ENCODE results near the gene SSTR5.
A peak's percentile ranks its signal among the peaks of the same experiment; 100 is the strongest.

Gene SSTR5

DNA sequence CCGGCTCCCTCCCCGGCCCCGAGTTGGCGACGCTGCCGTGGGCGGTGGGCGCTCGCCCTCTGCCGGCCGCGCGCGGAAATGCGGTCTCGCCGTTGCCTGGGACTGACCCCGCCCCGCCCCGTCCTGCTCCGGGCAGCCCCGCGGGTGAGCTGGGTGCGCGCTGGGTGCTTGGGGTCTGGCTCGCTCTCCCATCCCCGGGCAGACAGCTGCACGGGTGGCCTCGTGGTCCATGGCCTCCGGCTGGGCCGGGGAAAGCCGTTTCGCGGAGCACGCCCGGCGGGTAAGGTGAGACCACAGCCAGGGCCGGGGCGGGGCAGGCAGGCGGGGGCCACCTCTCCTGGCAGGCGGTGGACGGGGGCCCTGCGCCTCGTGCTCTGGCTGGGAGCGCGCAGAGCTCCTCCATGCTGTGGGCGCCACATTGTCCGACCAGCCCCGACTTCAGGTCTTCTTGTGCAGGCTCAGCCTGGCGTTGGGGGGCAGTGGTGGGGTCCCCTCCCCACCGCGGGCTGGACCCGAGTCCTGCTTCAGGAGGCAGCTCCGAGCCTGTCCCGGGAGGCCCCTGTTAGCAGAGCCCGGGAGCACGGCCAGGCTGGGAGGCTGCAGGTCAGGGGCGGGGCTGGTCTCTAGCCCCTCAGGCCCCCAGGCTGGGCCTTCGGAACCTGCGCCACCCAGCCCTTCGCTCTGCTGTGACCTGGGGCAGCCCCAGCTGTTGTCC lies 30.5 kb downstream of the SSTR5 start:
- DNase-seq (ENCODE audit: low spot score), result peak; percentile 29

DNA sequence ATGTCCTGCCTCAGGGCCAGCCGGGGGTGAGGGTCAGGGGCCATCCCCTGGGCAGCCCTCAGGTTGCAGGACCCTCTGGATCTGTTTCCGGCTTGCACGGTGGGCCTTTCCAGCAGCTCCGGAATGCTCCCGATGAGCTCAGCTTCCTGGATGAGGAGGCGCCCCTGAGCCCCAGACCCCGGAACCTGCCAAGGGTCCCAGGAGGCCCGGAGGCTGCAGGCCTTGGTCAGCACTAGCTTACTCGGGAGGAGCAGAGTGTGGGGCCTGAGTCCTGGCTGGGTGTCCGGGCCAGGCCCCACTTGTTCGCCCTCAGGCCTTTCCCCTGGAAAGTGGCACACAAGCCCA lies 31.1 kb downstream of the SSTR5 start:
- DNase-seq (ENCODE audit: low spot score), result no peak

DNA sequence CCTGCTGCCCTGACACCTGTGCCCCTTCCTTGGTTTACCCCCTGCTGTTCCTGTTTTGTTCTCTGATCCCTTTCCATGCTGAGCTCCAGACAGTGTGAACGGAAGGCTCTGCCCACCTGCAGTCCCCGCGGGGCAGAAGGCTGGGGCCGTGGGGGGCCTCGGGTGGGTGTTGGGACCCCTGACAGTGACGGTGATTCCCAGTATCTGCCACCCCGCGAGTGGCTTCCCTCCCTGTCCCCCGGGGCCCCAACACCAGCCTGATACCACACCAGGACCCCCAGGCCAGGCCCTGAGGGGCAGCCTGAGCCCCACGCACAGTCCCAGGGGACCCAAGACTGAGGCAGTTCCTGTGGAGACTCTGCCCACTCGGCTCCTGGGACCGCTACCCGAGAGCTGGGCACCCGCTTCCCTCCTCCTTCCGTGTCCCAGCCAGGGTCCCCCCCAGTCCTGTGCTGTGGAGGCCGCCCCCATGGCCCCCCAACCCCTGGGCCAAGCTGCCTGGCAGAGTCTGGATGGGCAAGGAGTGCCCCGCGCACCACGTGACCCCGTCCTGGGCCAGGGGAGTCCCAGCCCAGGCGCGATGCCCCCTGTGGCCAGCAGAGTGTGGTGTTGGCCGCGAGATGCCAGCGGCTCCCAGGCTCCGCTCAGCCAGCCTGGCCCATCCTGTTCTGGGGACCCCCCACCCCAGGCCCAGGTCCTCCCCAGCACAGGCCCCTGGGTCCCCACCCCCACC lies 33.5 kb downstream of the SSTR5 start:
- DNase-seq (ENCODE audit: low spot score), result peak; percentile 53

DNA sequence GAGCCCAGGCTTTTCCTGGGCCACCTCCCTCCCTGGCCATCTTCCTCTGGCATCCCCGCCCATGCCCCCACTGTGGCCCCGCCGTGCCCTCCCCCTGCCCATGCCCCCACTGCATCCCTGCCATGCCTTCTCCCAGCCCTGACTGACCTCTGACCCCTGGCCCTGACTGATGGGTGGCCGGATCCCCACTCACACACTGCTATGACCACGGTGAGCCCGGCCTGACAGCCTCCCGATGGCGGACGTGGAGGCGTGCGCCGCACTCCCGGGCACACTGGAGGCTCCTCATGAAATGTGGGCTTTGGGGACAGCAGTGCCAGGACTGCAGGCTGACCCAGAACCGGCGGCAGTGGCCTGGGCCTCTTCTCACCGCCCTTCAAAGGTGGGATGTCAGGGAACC lies 34.1 kb downstream of the SSTR5 start:
- no peak for DNase-seq (ENCODE audit: low spot score)

DNA sequence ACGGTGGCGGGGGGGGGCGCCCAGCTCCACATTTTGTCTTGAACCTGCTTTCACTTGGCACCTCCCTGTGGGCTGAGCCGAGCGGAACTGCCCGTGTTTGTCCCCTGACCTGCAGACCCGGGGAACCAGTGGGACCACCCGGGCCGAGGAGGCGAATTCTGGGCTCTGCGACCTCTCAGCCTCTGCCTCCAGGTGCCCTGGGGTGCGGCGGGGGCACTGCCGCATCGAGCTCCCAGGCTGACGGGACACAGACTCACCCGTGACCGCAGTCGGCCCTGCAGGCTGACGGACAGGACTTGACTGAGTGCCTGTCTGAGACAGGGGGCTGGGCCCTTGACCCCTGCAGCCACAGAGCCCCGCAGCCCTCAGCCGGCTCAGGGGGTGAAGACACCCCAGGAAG lies 34.6 kb downstream of the SSTR5 start:
- no peak for DNase-seq (ENCODE audit: low spot score)

DNA sequence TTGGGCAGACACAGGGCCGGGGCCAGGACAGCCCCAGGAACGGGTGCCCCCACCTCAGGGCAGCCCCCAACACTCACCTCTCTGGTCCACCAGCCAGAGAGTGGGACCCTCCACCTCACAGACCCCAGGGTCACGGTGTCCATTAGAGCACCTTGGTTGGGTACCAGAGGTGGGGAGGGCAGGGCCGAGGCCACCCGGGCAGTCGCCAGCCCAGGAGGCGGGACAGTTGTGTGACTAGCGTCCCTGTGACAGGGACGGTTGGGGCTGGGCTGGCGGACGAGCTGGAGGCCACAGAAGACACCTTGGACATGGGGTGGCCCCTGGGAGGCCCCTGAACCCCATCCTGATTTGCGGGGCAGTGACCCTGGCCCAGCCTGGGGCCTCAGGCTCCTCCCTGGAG lies 35.2 kb downstream of the SSTR5 start:
- DNase-seq (ENCODE audit: low spot score), result no peak

DNA sequence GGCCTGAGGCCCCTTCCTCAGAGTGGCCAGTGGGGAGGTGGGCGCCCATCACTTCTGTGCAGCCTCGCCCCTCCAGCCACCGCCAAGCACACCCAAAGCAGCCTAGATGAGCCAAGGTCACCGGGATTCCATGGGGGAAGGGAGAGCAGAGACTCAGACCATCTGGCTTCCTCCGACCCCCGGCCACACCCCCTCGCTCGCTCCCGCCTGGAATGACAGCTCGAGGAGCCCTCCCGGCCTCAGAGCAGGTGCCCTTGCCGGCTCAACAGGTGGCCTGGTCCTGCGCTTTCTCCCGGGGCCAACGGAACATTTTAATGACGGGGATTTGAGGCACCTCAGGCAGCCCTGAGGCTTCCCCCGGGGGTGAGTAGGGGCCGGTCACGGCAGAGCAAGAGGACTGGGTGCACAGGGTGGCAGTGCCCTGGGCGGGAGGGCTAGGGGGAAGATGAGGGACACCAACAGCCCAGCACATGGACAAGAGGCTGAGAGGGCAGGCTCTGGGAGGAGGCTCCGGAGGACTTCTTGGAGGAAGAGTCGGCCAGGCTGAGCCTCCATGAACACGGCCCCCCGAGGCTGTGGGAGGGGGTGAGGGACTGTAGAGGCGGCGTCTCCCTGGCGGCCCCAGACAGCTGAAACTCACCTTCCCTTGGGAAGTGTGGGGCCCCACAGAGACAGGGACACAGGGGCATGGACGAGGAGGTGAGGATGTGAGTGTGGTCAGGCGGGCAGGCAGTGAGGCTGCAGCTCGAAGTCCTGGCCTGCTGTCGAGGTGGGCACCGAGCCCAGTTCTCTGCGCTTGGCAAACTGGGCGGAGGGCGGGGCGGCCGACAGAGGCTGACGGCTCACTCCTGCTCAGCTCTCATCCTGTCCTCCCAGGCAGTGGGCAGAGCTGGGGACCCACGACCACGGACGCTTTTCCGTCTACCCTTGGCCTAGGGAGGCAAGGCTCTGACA lies 36.0 kb downstream of the SSTR5 start:
- no peak for DNase-seq (ENCODE audit: low spot score)

DNA sequence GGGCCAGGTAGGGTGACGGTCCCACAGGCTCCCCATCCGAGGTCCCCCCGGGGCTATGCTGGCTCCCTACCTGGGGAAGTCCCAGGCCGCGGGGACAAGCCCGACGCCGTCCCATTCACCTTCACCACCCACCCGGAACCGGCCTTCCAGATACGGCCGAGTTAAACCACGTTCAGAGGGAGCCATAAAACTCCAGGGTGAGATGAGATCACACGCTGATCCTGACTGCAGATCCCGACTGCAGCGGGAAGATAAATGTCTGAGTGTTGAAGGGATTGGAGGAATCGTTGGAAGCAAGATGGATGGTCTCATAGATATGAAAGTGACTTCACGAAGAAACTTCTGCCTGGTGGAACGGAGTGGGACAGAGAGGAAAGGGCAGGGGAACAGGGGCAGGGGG lies 37.1 kb downstream of the SSTR5 start:
- no peak for DNase-seq (ENCODE audit: low spot score)

DNA sequence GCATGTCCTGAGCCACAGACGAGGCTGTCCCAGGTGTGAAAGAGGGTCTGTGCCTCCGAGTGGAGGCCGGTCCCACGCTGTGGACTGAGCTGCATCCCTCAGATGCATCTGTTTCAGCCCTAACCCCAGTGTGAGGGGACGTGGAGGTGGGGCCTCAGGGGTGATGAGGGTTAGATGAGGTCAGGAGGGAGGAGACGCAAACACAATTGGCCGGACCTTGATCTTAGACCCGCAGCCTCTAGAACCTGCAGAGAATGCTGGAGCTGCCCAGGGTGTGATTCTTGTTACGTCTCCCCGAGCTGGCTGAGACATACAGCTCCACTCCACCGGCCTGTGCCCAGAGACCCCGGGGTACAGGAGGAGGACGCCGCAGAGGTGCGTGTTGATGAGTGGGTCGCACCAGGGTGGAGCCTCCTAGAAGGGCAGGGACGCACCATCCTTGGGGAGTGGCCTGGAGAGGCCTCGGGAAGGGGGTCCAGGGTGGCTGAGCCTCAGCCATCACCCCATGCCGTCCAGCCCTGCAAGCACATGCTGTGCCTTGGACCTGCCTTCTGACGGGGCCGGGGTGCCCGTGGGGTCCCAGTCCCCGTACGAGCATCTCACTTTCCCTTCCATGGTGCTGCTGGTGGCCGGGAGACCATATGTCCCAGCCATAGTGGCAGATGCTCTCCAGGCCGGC lies 40.1 kb downstream of the SSTR5 start:
- DNase-seq (ENCODE audit: low spot score), result no peak

DNA sequence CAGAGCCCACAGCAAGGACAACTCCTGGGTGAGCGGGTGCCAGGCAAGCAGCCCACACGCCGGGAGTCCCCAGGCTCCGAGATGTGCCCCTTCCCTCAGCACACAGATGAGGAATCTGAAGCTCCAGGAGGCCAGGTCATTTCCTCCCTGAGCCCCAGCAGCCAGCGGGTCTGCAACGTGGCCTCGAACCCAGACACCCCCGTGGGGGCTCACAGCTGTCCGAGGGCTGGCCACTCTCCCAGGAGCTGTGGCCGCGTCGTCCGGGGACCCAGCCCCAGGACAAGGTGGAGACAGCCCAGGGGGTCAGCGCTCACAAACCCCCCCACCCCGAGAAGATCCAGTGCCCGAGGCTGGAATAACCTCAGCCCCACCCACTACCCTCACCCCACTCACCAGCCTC lies 40.9 kb downstream of the SSTR5 start:
- no peak for DNase-seq (ENCODE audit: low spot score)

DNA sequence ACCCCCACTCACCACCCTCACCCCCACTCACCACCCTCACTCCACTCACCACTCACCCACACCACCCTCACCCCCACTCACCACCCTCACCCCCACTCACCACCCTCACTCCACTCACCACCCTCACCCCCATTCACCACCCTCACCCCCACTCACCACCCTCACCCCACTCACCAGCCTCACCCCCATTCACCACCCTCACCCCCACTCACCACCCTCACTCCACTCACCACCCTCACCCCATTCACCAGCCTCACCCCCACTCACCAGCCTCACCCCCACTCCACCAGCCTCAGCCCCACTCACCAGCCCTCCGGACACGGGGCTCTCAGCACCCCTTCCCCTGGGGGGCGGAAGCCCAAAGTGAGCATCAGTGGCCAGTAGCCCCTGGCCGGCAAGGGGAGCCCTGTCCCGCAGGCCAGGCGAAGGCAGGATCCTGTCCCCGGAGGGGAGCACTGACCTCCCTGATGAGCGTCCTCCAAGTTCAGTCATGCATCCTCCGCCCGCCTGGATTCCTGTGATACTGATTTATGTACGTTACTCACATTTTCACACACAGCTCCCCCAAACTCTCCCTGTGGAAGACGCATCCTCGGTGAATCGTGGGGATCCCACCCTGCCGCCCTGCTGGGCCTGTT lies 41.5 kb downstream of the SSTR5 start:
- DNase-seq (ENCODE audit: low spot score), result no peak

DNA sequence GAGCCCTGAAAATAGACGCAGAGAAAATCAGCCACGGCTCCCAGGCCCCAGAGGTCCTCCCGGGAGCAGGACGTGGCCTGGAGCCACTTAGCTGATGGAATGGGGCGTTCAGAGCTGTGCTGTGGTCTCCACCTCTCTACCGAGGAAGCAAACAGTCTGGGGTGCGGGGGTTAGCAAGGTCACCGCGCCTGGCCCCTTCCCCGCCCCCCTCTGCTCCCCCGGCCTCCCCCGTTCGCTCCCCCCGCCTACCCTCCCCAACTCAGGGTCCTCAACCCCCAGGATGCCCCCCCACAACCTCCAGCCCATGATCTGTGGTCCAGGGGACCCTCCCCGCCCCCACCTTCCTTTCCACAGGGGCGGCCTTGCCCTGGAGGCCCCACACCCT lies 44.1 kb downstream of the SSTR5 start:
- no peak for DNase-seq (ENCODE audit: low spot score)

DNA sequence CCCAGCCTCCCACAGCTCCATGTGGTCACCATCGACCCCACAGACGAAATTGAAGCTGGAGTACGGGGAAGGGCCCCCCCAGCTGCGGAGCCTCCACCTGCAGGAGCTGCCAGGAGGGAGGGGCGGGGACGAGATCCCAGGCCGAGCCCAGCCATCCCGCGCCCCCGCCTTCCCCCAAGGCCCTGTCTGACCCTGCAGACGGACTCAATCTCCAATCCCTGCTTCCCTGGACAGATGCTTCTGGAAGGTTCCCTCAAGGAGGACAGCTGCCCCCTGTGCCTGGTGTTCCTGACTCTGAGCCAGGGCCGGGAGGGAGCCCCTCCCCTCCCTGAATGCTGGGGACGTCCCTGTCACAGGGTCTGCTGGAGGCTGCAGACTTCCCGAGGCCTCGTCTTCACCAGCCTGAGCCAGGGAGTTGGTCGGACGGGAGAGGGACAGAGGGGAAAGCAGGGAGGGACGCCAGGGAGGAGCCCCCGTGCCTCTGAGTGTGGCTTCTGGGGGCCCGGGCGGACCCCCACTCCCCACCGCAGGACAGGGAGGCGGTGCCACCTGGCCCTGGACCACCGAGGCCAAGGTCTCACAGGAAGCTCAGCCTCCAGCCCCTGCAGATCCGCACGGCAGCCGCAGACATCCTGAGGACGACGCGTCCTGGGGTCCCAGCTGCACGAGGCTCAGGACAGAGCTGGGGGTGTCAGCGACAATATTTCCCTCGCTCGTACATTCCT lies 44.8 kb downstream of the SSTR5 start:
- no peak for DNase-seq (ENCODE audit: low spot score)

DNA sequence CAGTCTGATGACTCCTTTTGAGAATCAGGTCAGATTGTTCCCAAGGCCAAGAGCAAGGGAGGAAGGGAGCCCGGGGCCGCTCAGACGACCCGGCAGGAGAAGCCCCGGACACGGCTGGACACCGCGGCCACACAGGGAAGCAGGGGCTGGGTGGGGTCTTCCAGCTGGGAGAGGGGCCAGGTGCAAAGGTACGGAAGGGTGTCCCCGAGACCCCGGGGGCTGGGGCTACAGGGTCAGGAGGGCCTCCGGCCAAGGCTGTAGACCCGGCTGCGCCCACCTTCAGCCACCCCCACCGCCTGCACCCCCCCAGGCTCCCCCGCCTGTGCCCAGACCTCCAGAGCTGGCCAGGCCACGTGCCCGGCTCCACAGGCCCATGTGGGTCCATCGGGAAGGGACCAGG lies 45.4 kb downstream of the SSTR5 start:
- no peak for DNase-seq (ENCODE audit: low spot score)

DNA sequence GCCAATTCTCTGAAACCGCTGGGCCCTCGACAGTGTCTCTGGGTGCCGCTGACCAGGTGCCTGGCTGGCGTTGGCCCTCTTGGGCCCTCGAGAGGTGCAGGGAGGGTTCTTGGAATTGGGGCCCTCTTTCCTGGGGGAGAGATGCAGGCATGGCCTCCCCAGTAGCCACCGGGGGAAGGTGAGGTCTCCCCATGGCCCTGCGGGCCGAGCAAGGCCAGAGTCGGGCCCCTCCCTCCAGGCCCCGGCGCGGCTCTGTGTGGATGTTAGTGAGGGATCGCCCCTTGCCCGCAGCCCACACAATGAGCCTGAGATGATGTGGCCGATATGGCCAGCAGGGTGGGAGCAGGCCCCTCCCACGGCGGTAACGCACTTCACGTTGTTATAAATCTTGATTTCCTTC lies 46.6 kb downstream of the SSTR5 start:
- no peak for DNase-seq (ENCODE audit: low spot score)

DNA sequence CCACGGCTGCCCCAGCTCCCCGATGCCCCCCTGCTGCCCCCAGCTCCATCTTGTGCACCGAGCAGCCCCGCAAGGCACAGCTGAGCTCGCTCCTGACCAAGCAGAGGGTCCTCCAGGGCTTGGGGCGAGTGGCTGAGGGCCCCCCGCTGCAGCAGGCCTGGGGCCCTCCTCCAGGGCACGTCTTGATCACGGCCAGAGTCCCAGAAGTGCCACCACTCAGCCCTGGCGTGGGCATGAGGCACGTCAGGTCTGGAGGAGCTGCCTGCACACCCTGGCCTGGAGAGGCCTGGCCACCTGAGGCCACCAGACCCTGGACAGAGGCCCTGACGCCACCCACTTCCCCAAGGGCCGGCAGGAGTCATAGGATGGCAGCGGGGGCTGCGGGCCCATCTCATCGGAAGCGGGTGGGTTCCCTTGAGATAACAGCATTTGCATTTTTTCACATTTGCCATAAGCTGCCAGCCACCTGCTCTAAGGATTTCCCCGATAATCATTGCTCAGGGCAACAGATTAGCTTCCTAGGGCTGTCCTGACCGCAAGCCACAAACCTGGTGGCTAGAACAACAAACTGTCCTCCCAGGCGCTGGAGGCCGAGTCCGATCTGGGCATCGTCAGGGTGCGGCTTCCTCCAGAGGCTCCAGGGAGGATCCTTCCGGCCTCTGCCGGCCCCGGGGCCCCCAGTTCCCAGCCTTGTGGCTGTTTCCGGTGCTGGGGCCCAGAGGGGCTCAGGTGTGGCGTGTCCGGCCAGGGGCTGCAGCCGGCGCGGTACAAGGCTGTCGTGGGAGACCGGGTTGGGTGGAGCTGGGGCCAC lies 47.4 kb downstream of the SSTR5 start:
- DNase-seq (ENCODE audit: low spot score), result peak; percentile 68

DNA sequence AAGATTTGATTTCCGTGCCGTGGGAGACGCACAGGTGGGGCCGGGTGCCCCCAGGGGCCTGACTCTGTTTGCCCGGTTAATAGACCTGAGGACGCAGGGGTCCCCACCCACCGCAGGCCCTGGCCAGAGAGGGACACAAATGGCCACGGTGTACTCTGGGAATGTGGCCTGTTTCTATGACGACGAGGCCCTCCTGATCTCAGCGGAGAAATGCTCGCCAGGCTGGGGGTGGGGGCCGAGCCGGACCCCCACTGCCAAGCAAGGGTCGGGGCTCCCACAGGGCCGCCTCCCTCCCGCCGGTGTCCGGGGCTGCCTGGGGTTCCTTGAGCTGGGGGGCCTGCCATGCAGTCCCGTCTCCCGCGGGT lies 48.0 kb downstream of the SSTR5 start:
- DNase-seq (ENCODE audit: low spot score), result no peak

DNA sequence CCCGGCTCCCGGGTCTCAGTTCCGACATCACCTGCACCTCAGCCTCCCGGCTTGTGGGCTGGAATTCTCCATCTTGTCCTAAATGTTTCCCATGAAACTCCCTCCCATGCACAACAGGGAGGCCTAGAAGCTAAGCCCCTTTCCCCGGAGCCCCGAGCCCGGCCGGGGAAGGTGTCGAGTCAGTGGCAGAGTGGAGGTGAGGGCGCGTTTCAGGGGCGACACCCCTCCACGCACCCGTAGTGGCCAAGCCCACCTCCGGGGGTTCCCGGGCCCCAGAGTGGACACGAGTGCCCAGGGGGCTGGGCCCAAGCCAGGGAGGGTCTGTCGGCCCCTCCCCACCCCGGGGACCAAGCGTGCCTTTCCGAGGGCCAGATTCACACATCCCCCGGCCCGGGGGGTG lies 48.5 kb downstream of the SSTR5 start:
- no peak for DNase-seq (ENCODE audit: low spot score)

DNA sequence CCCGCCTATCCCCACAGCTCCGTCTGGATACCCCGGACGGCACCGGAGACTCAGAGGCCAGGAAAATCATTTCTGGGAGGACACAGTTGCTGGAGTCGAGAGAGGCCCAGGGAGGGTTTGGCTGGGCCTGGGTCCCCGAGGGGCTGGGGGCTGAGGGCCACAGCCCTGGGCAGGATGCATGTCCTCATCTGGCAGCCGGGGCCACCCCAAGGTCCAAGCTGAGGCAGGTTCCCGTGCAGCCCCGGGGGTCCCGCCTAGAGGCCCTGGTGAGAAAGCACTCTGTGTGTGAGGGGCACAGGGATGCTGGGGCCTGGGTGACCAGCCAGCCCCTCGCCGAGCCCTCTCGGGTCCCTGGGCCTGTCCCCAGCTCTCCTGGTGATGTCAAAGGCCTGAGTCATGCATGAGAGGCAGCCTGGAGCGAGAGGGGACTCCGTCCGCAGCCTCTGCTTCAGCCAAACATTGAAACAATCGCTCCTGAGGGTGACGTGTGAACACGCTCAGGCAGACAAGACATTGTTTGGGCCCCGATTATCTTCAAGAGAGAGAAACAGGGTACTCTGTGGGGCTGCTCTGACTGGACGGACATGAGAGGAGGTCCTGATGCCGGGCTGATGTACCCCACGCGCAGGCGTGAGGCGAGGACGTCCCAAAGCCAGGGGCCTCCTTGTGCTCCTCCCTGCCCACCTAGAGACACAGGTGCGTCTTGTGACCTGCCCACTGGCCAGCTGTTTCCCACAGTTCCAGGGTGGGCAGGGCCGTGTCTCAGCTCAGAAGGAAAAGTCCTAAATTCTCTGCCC lies 49.3 kb downstream of the SSTR5 start:
- no peak for DNase-seq (ENCODE audit: low spot score)

DNA sequence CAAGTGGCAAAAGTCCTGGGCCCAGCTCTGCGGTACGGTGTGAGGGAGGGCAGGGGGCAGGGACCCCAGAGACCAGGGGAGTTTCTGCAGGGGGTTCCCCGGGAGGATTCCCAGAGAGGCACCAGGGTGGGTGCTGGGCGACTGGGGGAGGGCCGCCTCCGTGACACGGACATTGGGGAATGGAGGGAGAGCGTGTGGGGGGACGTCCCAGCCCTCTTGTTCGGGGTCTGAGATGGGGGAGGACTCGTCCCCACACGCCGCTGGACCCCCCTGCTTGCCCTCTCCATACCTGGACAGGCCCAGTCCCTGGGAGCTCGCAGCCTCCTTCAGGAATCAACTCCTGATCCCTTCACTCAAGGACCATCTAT lies 49.8 kb downstream of the SSTR5 start:
- no peak for DNase-seq (ENCODE audit: low spot score)

All from SW480 (cell line).